ENCODE data around the gene GSS.
A peak's percentile ranks its signal among the peaks of the same experiment; 100 is the strongest.

The GSS gene

DNA sequence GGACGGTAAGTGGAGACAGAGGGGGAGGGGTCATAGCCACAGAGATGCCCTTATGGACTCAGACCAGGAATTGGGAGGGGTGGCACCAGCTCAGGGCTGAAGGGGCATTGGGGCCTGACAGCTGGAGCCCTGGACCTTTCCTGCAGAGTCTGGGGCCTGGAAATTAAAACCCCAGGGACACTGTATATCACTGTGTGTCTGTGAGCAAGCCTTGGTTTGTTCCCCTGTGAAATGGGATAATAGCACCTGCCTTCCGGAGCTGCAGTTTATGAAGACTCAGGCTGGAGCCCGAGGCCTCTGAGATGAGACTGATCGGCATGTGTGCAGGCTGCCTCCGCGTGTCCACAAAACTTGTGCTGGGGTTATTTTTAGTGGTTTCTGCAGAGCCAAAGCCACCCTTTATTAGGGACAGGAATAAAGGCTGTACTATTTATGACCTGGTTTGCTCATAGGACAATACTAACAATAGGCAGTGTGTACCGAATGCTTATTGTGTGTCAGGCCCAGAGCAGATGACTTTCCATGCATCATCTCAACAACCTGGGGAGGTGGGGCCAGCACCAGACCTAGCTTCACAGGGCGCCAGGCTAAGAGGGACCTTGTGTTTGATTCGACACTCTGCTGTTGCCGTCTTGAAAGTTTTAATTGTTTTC is 22.6 kb upstream of the GSS start:
- no peak for DNase-seq

GRCh38 chr20:34977365-34978091 is 21.9 kb upstream of the GSS start:
- no peak for DNase-seq

DNA sequence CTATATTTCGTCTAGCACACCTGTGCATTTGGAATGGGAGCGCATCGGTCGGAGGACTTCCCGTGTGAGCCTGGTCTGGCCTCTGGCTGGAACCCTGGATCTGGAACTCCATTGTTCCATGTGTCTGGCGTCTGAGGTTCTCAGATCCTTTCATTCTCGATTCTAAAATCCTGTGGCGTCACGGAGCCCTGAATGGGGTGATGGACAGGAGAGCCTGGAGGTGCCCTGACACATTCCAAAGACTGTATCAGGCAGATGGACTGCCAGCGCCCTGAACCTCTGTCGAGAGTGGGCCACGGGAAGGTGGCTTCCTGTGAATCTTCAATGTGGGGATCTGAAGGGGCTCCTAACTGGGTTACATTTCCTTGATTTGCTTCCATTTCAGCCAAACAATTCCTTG is 20.7 kb upstream of the GSS start:
- no peak for DNase-seq

DNA sequence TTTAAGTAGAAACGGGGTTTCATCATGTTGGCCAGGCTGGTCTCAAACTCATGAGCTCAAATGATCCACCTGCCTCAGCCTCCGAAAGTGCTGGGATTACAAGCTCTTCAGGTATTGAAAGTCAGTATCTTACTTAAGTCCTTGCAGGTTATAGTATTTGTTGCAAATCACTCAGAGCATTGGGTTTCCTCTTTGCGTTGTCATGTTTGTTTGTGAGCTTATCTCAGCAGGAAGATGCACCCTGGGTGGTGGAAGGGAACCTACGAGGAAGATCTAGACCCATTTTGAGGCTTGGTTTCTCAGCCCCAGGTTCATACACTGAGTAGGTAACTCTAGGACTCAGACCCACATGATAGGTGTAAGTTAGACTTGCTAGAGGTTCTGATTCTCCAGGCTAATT is 18.6 kb upstream of the GSS start:
- DNase-seq: no peak

DNA sequence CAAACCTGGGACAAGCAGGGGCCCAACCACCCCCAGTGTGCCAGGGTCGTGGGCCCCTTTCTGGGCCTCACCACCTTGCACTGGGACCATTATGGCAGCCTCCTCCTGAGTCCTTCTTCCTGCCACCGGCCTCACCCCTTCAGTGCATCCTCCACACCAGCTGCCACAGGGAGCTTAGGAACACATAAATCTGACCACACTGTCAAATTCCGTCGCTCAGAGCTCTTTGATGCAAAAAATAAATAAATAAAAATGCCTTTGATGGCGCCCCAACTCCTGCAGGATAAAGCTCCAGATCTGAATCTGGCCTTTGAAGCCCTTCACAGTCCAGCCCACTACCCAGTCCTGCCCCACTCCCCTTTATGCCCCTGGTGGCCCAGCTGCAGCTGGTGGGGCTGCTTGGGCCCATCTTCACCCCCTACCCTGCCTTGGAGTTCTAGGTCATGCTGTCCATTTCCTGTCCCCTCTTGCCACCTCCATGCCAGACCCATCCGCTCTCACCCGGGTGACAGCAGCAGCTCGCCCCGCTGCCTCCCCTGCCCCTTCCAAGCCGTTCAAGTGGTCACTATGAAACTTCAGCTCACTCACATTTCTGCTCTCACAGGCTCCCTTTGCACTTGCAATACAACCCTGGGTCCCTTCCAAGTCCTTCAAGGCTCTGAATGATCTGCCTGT is 16.1 kb upstream of the GSS start:
- no peak for DNase-seq

GRCh38 chr20:34970846-34971560 is 15.4 kb upstream of the GSS start:
- DNase-seq: peak in 2 of 51 donors; percentile 55 to 73

- peak in 32 of 51 donors; percentile 16 to 82 (median 56) for DNase-seq
Observed at GRCh38 chr20:34970193-34970840, 14.7 kb upstream of the GSS start.

DNA sequence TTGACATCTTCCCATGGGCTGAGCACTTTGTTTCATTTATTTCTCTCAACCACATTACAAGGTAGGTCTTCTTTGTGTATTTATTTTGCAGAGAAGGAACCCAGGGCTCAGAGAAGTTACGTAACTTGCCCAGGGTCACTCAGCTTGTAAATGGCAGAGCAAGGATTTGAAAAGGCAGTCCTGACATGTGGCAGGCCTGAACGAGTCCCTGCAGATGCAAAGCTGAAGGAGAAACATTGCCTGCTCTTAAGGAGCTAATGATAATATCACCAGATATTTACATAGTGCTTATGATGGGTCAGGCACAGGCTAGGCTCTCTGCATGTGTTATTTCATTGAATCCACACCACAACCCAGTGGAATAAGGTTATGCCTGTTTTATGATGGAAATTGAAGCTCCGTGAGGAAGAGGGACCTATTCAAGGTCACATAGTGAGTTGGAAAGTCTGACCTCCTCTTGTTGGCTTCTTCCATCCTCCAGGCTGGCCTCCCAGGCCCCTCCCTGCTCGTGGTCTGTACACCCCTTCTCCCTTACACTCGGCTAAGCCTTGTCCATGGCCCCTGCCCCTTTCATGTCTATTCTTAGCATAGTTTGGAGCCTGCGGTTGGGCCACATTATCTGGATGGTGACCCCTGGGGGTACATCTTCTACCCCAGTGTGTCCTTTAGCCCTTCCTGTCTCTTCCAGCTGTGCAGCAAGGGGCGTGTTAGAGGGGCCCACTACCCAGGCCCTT is 12.6 kb upstream of the GSS start:
- DNase-seq: no peak

- DNase-seq: no peak
Observed at GRCh38 chr20:34967421-34967820, 11.8 kb upstream of the GSS start.

- DNase-seq: no peak
Observed at GRCh38 chr20:34965051-34965450, 9.4 kb upstream of the GSS start.

DNA sequence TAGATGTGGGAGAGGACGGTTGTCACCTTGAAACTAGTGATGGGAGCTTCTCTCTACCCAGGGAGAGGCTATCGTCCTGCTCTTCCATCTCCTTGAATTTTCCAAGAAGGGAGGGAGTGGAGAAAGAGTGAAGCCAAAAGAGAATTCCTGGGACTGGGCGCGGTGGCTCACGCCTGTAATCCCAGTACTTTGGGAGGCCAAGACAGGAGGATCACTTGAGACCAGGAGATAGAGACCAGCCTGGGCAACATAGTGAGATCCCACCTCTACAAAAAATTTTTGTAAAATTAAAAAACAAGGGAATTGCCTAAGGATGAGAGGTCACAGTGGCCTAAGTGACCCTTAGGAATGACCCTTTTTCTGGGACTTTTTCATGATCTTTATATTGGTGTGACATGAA is 8.9 kb upstream of the GSS start:
- no peak for DNase-seq

DNA sequence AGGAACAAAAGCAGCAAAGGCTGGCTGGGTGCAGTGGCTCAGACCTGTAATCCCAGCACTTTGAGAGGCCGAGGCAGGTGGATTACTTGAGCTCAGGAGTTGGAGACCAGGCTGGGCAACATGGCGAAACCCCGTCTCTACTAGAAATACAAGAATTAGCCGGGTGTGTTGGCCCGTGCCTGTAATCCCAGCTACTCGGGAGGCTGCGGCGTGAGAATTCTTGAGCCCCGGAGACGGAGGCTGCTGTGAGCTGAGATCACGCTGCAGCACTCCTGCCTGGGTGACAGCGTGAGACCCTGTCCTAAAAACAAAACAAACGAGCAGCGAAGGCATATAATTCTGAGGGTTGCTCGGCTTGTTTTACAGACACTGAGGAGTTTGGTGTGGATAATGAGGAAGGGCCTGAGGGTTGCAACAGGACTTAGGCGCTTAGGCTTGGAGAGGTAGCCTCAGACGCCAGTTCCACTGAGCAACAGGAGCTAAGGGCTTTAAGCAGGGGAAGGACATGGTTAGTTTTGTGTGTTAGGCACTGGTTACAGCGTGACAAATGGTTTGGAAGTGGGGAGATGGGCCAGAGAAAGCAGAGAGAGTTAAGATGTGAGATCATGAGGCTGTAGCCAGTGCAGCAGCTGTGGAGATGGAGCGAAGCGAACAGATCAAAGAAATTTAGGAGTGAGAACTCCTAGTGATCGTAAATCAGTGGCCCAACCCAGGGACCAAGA is 1.3 kb upstream of the GSS start:
- DNase-seq: no peak

DNA sequence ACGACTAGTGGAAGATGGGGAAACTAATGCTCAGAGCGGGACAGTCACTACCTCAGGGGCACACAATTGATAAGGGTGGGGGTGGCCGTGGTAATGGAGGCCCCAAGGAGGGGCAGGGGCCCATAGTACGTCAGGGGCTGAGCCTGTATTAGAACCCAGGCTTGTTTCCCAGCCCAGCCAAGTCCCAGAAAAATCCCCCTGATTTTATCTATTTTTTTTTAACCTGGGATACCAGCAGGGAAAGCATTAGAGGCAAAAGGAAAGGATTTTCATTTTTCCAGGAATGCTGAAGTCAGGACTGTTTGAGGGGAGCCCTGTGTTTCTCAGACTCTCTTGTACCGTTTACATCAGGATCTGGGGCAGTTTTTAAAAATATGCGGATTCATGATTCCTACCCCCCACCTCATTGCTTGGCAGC is 444 bp upstream of the GSS start:
- DNase-seq: no peak

- peak in 6 of 51 donors; percentile 6 to 49 (median 16) for DNase-seq
Observed at GRCh38 chr20:34954904-34955230, 739 bp downstream of the GSS start.

- DNase-seq: no peak
Observed at GRCh38 chr20:34953960-34954359, 1.6 kb downstream of the GSS start.

DNA sequence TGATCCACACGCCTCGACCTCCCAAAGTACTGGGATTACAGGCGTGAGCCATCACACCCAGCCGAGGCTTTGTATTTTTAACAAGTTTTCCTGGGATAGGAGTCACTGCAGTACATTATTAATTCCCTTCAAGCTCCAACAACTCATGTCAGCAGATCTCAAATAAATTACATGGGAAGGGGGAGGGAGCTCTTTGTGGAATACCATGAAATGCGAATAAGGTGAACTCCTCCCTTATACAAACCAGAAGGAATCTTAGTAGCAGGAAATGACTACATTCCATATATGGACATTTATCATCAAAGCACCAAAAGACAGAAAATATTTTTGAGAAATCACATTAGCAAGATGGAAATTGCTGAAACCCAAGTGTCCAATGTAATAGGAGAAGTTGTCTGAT is 2.9 kb downstream of the GSS start:
- no peak for DNase-seq

GRCh38 chr20:34951652-34952051 is 4.0 kb downstream of the GSS start:
- no peak for DNase-seq

DNA sequence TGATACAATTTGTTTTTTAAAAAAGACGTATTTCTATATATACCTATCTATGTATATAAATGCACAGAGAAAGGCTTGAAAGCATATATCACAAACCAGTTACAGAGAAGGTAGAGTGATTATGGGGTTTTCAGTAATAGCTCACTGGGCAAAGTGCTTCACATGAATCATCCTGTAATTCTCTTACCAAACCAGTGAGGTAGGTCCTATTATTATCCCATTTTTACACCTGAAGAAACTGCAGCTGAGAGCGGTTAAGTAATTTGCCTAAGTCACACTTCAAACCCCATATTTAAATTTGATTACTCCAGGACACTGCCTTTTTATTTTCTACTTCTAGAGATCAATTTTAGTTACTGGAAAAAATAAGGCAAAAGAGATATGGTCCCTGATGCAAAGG is 4.4 kb downstream of the GSS start:
- no peak for DNase-seq

DNA sequence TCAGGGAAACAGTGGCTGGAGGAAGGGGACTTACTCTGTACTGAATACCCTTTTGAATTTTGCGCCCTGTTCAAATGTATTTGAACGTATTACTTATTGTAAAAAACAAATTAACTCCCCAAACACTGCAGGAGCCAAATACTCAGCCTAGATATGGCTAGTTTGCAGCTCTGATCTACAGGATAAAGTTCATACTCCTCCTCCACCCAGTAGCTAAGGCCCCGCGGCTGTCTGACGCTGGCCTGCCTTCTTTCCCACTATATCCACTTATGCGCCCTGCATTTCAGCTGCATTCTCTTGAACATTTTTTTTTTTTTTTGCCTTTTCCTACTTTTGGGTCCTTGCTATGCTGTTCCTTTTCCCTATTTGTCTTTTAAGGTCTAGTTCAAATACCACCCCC is 6.5 kb downstream of the GSS start:
- no peak for DNase-seq

GRCh38 chr20:34948030-34948429 is 7.6 kb downstream of the GSS start:
- DNase-seq: no peak

Measured in hypothalamus (tissue), 51 donors.